SK-N-SH (cell line): ENCODE measurements around the gene NT5C1B. TPM values are rescaled to one million over a fixed set of nuclear protein-coding genes. Genes with fewer than 3 reads are reported as not detected.

Experiments used
- CTCF ChIA-PET: fragments of 300-600, 350-600 bp; formaldehyde crosslinking; extraction: SDS; loops from one replicate; lab custom pipeline; 2021; lab: Yijun Ruan, JAX
- POLR2A ChIA-PET: fragments of 350-600 bp; sonication (Branson Sonifier 250); formaldehyde crosslinking; extraction: SDS; loops from one replicate; lab custom pipeline; 2020; ENCODE audit warnings: antibody characterized with exemption, inconsistent platforms; lab: Yijun Ruan, JAX
- DNase-seq: peaks from one replicate; pipeline ENCODE4 v3.0.0; 2012
- H2AFZ ChIP-seq: fragments of 200-600 bp; sonication (generic); 2 replicates; pipeline ENCODE4 v1.8.1; 2016; ENCODE audit warnings: antibody characterized with exemption, mild to moderate bottlenecking, low read depth
- H3F3A ChIP-seq: fragments of 200-600 bp; sonication (generic); replicated peaks from 2 replicates; pipeline ENCODE3; 2016; ENCODE audit warnings: antibody characterized with exemption, mild to moderate bottlenecking; ENCODE audit not compliant: insufficient read depth
- H3K27ac ChIP-seq, 2 experiments: fragments of 200-500 bp in 1 of 2; fragments of 200-600 bp in 1 of 2; sonication (Bioruptor generic) in 1 of 2; sonication (generic), shearing (Covaris generic) in 1 of 2; 2 replicates each; pipeline versions ENCODE4 v1.5.1 to v1.6.1; 2014 to 2016; ENCODE audit warnings: low read depth in 2 of 2, inconsistent platforms in 1 of 2, low read length in 1 of 2, mild to moderate bottlenecking in 1 of 2, mixed read lengths in 1 of 2
- H3K27me3 ChIP-seq: fragments of 200-600 bp; sonication (generic), shearing (Covaris generic); 2 replicates; pipeline ENCODE4 v1.6.1; 2016; ENCODE audit warnings: mixed run types; ENCODE audit not compliant: insufficient read depth
- H3K36me3 ChIP-seq, 2 experiments: fragments of 200-500 bp in 1 of 2; fragments of 200-600 bp in 1 of 2; sonication (Bioruptor generic) in 1 of 2; sonication (generic) in 1 of 2; replicated peaks in 1 of 2; 2 replicates each; pipeline versions ENCODE3 to v1.5.1; 2014 to 2016; ENCODE audit warnings: low read length in 1 of 2, mild to moderate bottlenecking in 1 of 2; ENCODE audit not compliant: insufficient read depth in 2 of 2, control insufficient read depth in 1 of 2
- H3K4me1 ChIP-seq, 2 experiments: fragments of 200-500 bp in 1 of 2; fragments of 200-600 bp in 1 of 2; sonication (Bioruptor generic) in 1 of 2; sonication (generic), shearing (Covaris generic) in 1 of 2; 2 replicates each; pipeline versions ENCODE4 v1.5.1 to v1.6.1; 2014 to 2016; ENCODE audit warnings: low read depth in 1 of 2, low read length in 1 of 2, mixed run types in 1 of 2; ENCODE audit not compliant: insufficient read depth in 2 of 2, control insufficient read depth in 1 of 2
- H3K4me2 ChIP-seq: fragments of 200-600 bp; sonication (generic), shearing (Covaris generic); 2 replicates; pipeline ENCODE4 v1.6.1; 2017; ENCODE audit warnings: mixed run types
- H3K4me3 ChIP-seq, 2 experiments: fragments of 200-500 bp in 1 of 2; fragments of 200-600 bp in 1 of 2; sonication (Bioruptor generic) in 1 of 2; sonication (generic), shearing (Covaris generic) in 1 of 2; 2 replicates each; pipeline versions ENCODE4 v1.5.1 to v1.8.1; 2014 to 2016; ENCODE audit warnings: low read depth in 2 of 2, inconsistent platforms in 1 of 2, low read length in 1 of 2, mild to moderate bottlenecking in 1 of 2, mixed read lengths in 1 of 2, moderate library complexity in 1 of 2
- H3K79me2 ChIP-seq: fragments of 200-600 bp; sonication (generic); 2 replicates; pipeline ENCODE4 v1.8.1; 2017; ENCODE audit warnings: mild to moderate bottlenecking; ENCODE audit not compliant: insufficient read depth
- H3K9ac ChIP-seq: fragments of 200-600 bp; sonication (generic); 2 replicates; pipeline ENCODE4 v1.6.1; 2017; ENCODE audit warnings: mixed run types
- H3K9me2 ChIP-seq: fragments of 200-600 bp; sonication (generic); 2 replicates; pipeline ENCODE4 v1.6.1; 2017; ENCODE audit warnings: mixed run types
- H3K9me3 ChIP-seq: fragments of 200-600 bp; sonication (generic); 2 replicates; pipeline ENCODE4 v1.6.1; 2017; ENCODE audit warnings: mixed run types, mild to moderate bottlenecking, moderate library complexity
- H4K20me1 ChIP-seq: fragments of 200-600 bp; sonication (generic); 2 replicates; pipeline ENCODE4 v1.6.1; 2017; ENCODE audit warnings: mild to moderate bottlenecking, mixed run types; ENCODE audit not compliant: insufficient read depth
- FOXM1 ChIP-seq: IDR thresholded peaks from 2 replicates; pipeline ENCODE4 v1.4.0; 2012; ENCODE audit warnings: low read depth, mild to moderate bottlenecking
- MXI1 ChIP-seq: IDR thresholded peaks from 2 replicates; pipeline ENCODE4 v1.6.1; 2012; ENCODE audit warnings: mild to moderate bottlenecking, low read depth, low read length, improper control_type of control experiment
- RAD21 ChIP-seq: IDR thresholded peaks from 2 replicates; pipeline ENCODE4 v1.6.1; 2012; ENCODE audit warnings: mild to moderate bottlenecking, low read length
- SMC3 ChIP-seq: IDR thresholded peaks from 2 replicates; pipeline ENCODE4 v1.6.1; 2012; ENCODE audit warnings: low read depth, low read length, improper control_type of control experiment
- YY1 ChIP-seq: IDR thresholded peaks from 2 replicates; pipeline ENCODE4 v1.4.0; 2012; ENCODE audit warnings: low read depth, mild to moderate bottlenecking
- WGBS: methylation state at CpG from one replicate; pipeline ENCODE4 v1.1.6; 2017; ENCODE audit warnings: low lambda C conversion rate; 5-methylcytosine and 5-hydroxymethylcytosine counted together
- polyA plus RNA-seq, 3 experiments: library from polyadenylated mRNA; depleted of rRNA; stranded (reverse); fragments of >200 nt; gene quantifications; 2 replicates each; pipeline ENCODE4 v1.2.3, GENCODE V29; 2012
- TF ChIP-seq, protein P1 (sequence below): IDR thresholded peaks from 2 replicates; pipeline ENCODE4 v1.6.1; 2012; ENCODE audit warnings: mild to moderate bottlenecking, low read depth, low read length, moderate library complexity
- TF ChIP-seq, protein P2 (sequence below): fragments of 150-350 bp; IDR thresholded peaks from 2 replicates; pipeline ENCODE4 v1.6.1; 2016; ENCODE audit warnings: mild to moderate bottlenecking, low read depth, low read length
- TF ChIP-seq, protein P3 (sequence below): IDR thresholded peaks from 2 replicates; pipeline ENCODE4; 2012

Gene NT5C1B
- polyA plus RNA-seq, 1 of the 3 experiments (the other 2 are of a cell fraction) = not detected

- TF ChIP-seq SMC3 (no peak), MXI1 (no peak), RAD21 (no peak), YY1 (no peak)
- TF ChIP-seq, protein P1, sequence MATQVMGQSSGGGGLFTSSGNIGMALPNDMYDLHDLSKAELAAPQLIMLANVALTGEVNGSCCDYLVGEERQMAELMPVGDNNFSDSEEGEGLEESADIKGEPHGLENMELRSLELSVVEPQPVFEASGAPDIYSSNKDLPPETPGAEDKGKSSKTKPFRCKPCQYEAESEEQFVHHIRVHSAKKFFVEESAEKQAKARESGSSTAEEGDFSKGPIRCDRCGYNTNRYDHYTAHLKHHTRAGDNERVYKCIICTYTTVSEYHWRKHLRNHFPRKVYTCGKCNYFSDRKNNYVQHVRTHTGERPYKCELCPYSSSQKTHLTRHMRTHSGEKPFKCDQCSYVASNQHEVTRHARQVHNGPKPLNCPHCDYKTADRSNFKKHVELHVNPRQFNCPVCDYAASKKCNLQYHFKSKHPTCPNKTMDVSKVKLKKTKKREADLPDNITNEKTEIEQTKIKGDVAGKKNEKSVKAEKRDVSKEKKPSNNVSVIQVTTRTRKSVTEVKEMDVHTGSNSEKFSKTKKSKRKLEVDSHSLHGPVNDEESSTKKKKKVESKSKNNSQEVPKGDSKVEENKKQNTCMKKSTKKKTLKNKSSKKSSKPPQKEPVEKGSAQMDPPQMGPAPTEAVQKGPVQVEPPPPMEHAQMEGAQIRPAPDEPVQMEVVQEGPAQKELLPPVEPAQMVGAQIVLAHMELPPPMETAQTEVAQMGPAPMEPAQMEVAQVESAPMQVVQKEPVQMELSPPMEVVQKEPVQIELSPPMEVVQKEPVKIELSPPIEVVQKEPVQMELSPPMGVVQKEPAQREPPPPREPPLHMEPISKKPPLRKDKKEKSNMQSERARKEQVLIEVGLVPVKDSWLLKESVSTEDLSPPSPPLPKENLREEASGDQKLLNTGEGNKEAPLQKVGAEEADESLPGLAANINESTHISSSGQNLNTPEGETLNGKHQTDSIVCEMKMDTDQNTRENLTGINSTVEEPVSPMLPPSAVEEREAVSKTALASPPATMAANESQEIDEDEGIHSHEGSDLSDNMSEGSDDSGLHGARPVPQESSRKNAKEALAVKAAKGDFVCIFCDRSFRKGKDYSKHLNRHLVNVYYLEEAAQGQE = no peak
- Histone ChIP-seq H4K20me1 (no peaks in the 10 kb centered on the region), H3K27ac (no peak overlapping the region), H2AFZ (no peak overlapping the region), H3K9me2 (no peaks in the 10 kb centered on the region), H3K4me1 (peaks cover 8 to 57% of the 10 kb centered on the region in 2 experiments; a peak in 3 of 4 replicates), H3K36me3 (peaks cover 13 to 17% of the 10 kb centered on the region in 2 experiments), H3K9me3 (no peaks in the 10 kb centered on the region), H3K27me3 (no peaks in the 10 kb centered on the region), H3K4me2 (no peak overlapping the region), H3K9ac (no peak overlapping the region), H3K4me3 (no peak overlapping the region), H3K79me2 (peaks cover 17% of the 10 kb centered on the region; the same call in 1 of the 2 replicates), H3F3A (peaks cover 52% of the 10 kb centered on the region)
- ChIA-PET POLR2A (no interaction called here), CTCF (interaction anchor here (1.2 kb wide), 1 partner anchor 28 kb away, joined by 8 read pairs; no protein-coding TSS in a partner anchor)
- 93% methylated on average over 2 of the region's 2 CpGs for WGBS
- no peak for DNase-seq
Measured at GRCh38 chr2:18549083-18549482, 40.3 kb downstream of the NT5C1B start.

GRCh38 chr2:18548621-18549020, 40.7 kb downstream of the NT5C1B start:
- no peaks in the 10 kb centered on the region for H3K9me3 ChIP-seq
- no peaks in the 10 kb centered on the region for H3K9me2 ChIP-seq
- peaks cover 49% of the 10 kb centered on the region for H3F3A ChIP-seq
- peaks cover 8 to 12% of the 10 kb centered on the region in 2 experiments for H3K36me3 ChIP-seq
- 100% methylated on average over 1 of the region's 1 CpG for WGBS
- H3K27me3 ChIP-seq = no peaks in the 10 kb centered on the region
- POLR2A ChIA-PET = no interaction called here
- peaks cover 8 to 57% of the 10 kb centered on the region in 2 experiments; a peak in 3 of 4 replicates for H3K4me1 ChIP-seq
- no peak overlapping the region for H3K9ac ChIP-seq
- H3K27ac ChIP-seq = no peak overlapping the region
- no peaks in the 10 kb centered on the region for H4K20me1 ChIP-seq
- DNase-seq = no peak
- no peak overlapping the region for H2AFZ ChIP-seq
- TF ChIP-seq YY1 (no peak), FOXM1 (no peak)
- TF ChIP-seq, protein P2, sequence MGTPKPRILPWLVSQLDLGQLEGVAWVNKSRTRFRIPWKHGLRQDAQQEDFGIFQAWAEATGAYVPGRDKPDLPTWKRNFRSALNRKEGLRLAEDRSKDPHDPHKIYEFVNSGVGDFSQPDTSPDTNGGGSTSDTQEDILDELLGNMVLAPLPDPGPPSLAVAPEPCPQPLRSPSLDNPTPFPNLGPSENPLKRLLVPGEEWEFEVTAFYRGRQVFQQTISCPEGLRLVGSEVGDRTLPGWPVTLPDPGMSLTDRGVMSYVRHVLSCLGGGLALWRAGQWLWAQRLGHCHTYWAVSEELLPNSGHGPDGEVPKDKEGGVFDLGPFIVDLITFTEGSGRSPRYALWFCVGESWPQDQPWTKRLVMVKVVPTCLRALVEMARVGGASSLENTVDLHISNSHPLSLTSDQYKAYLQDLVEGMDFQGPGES = no peak
- TF ChIP-seq, protein P3, sequence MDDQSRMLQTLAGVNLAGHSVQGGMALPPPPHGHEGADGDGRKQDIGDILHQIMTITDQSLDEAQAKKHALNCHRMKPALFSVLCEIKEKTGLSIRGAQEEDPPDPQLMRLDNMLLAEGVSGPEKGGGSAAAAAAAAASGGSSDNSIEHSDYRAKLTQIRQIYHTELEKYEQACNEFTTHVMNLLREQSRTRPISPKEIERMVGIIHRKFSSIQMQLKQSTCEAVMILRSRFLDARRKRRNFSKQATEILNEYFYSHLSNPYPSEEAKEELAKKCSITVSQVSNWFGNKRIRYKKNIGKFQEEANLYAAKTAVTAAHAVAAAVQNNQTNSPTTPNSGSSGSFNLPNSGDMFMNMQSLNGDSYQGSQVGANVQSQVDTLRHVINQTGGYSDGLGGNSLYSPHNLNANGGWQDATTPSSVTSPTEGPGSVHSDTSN = no peak
- peaks cover 14% of the 10 kb centered on the region; the same call in 1 of the 2 replicates for H3K79me2 ChIP-seq
- CTCF ChIA-PET = interaction anchor here (1.2 kb wide), 1 partner anchor 28 kb away, joined by 8 read pairs; no protein-coding TSS in a partner anchor
- no peak overlapping the region for H3K4me3 ChIP-seq
- no peak overlapping the region for H3K4me2 ChIP-seq
